Measurements from ENCODE around the gene MED23.
A peak's percentile ranks its signal among the peaks of the same experiment; 100 is the strongest.

DNA sequence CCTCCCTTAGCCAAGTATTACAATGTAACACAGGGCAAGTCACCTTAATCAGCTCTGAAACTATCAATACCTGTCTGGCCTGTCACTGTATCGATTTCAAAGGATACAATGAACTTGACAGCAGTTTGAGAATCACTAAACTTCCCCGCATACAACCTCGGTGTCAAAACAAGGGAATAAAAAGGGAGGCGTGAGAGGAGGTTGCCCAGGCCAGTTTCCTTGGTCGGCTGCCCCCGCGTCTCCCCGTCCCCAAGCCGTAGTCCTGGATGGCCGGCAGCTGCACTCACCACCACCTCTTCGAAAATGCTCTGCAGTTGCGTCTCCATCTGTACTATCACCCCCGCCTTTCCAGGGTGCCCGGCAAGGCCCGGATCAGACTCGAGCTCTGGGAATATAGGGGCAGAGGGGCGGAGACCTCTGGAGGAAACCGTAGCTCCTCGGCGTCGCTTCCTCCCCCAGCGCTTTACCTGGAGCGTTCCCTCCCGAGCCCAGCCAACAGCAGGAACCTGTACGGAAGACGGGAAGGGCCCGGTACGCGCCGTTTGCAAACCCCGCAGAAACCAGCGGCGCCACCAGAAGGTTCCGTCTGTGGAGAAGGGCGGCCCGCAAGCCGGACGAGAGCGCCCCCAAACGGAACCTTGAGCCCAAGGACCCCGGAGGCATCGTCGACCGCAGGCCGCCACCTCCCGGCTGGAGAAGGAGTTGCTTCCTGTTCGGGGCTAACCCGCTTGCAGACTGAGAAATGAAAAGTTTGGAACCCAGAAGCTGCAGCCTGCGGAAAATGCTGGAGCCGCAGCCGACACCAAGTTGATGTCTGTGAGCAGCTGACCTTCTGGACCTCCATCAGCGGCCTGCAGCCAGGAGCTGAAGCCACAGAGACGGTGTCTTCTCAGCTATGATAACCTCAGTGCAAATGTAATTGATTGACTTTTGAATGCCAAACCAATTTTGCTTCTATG, at the start of gene MED23:
- TF ChIP-seq CTCF (IDR thresholded peaks at IDR 0.05; ENCODE audit: insufficient read depth, low read length): peak; percentile 98
- peak; percentile 89 for TF ChIP-seq POLR2AphosphoS5 (IDR thresholded peaks at IDR 0.05; ENCODE audit: low read depth)
- TF ChIP-seq REST (IDR thresholded peaks at IDR 0.05; ENCODE audit: insufficient replicate concordance, low read depth): peak; percentile 36
- peak; percentile 100 for TF ChIP-seq GABPA (IDR thresholded peaks at IDR 0.05; ENCODE audit: low read depth)
- peak; percentile 63; the same call in 1 of the 2 replicates for TF ChIP-seq SPI1 (IDR thresholded peaks at IDR 0.05; ENCODE audit: borderline replicate concordance, low read depth)

All from HL-60 (cell line).